GM21390 (cell line): ENCODE measurements around the gene LRP1-AS.
A peak's percentile ranks its signal among the peaks of the same experiment; 100 is the strongest.
"Not testable (repeated sequence)": the region's sequence is repeated elsewhere in the genome, so short reads cannot be mapped to it uniquely, and the experiment has no call there.

ENCODE experiments used
- ATAC-seq: cut with Tn5 transposase; IDR thresholded peaks from one replicate; pipeline ENCODE4 v1.9.1; 2021; ENCODE audit not compliant: unreplicated experiment

LRP1-AS gene

GRCh38 chr12:57123813-57124212 lies 23.6 kb downstream of the LRP1-AS start:
- no peak for ATAC-seq

- not testable (repeated sequence) for ATAC-seq
Measured at GRCh38 chr12:57120718-57121117, 26.7 kb downstream of the LRP1-AS start.

GRCh38 chr12:57119294-57120085 lies 27.9 kb downstream of the LRP1-AS start:
- no peak for ATAC-seq

GRCh38 chr12:57118711-57119271 lies 28.6 kb downstream of the LRP1-AS start:
- no peak for ATAC-seq

- ATAC-seq = no peak
Measured at GRCh38 chr12:57116580-57117281, 30.7 kb downstream of the LRP1-AS start.

GRCh38 chr12:57112492-57113294 lies 34.7 kb downstream of the LRP1-AS start:
- no peak for ATAC-seq

- peak; percentile 58 for ATAC-seq
Measured at GRCh38 chr12:57111031-57111734, 36.2 kb downstream of the LRP1-AS start, which contains the start of gene STAT6. Gene STAT6 (minus strand): TSS chr12:57111362. CDS start chr12:57108278, 3,084 bp downstream.

GRCh38 chr12:57110104-57111030 lies 37.1 kb downstream of the LRP1-AS start:
- ATAC-seq = peak; percentile 43

GRCh38 chr12:57109207-57110103 lies 38.0 kb downstream of the LRP1-AS start:
- no peak for ATAC-seq

- ATAC-seq = no peak
Measured at GRCh38 chr12:57107456-57108155, 39.8 kb downstream of the LRP1-AS start.

GRCh38 chr12:57106021-57106708 lies 41.3 kb downstream of the LRP1-AS start:
- no peak for ATAC-seq

GRCh38 chr12:57105011-57105753 lies 42.2 kb downstream of the LRP1-AS start:
- no peak for ATAC-seq

- no peak for ATAC-seq
Measured at GRCh38 chr12:57104292-57104910, 43.0 kb downstream of the LRP1-AS start.

GRCh38 chr12:57103856-57104255 lies 43.6 kb downstream of the LRP1-AS start:
- no peak for ATAC-seq

GRCh38 chr12:57101892-57102695 lies 45.3 kb downstream of the LRP1-AS start:
- ATAC-seq = no peak
